Neural progenitor cell (in vitro differentiated cells): ENCODE measurements around the gene IL26. TPM values are rescaled to one million over a fixed set of nuclear protein-coding genes. Genes with fewer than 3 reads are reported as not detected.

Experiments used
- DNase-seq: peaks from one replicate; pipeline ENCODE4 v3.0.0-alpha.2; 2016; ENCODE audit warnings: low spot score
- H2AFZ ChIP-seq: fragments of 200-600 bp; sonication (generic); replicated peaks from 2 replicates; pipeline ENCODE4 v1.6.1; 2016; ENCODE audit warnings: antibody characterized with exemption
- H3F3A ChIP-seq: fragments of 200-600 bp; sonication (generic); 2 replicates; pipeline ENCODE4 v1.6.1; 2016; ENCODE audit warnings: antibody characterized with exemption, low read depth
- H3K27ac ChIP-seq: fragments of 200-600 bp; sonication (generic); 2 replicates; pipeline ENCODE4 v1.5.1; 2016; ENCODE audit warnings: mild to moderate bottlenecking
- H3K27me3 ChIP-seq: fragments of 200-600 bp; sonication (generic); 2 replicates; pipeline ENCODE4 v1.6.1; 2016; ENCODE audit warnings: mild to moderate bottlenecking, moderate library complexity
- H3K36me3 ChIP-seq: fragments of 200-600 bp; sonication (generic); 2 replicates; pipeline ENCODE4 v1.5.1; 2016
- H3K4me1 ChIP-seq: fragments of 200-600 bp; sonication (generic); 2 replicates; pipeline ENCODE4 v1.6.1; 2016; ENCODE audit warnings: mixed run types
- H3K4me2 ChIP-seq: fragments of 200-600 bp; sonication (generic); 2 replicates; pipeline ENCODE4 v1.6.1; 2016
- H3K4me3 ChIP-seq: fragments of 200-600 bp; sonication (generic); 2 replicates; pipeline ENCODE4 v1.5.1; 2016
- H3K79me2 ChIP-seq: fragments of 200-600 bp; sonication (generic); 2 replicates; pipeline ENCODE4 v1.6.1; 2016; ENCODE audit warnings: low read depth
- H3K9ac ChIP-seq: fragments of 200-600 bp; sonication (generic); 2 replicates; pipeline ENCODE4 v1.6.1; 2016
- H3K9me3 ChIP-seq: fragments of 200-600 bp; sonication (generic); 2 replicates; pipeline ENCODE4 v1.5.1; 2016; ENCODE audit warnings: low read depth
- H4K20me1 ChIP-seq: fragments of 200-600 bp; sonication (generic); 2 replicates; pipeline ENCODE4 v1.6.1; 2016; ENCODE audit warnings: low read depth
- H3K27ac Mint-ChIP-seq: 3 replicates; pipeline ENCODE4 v1.8.0; 2021; ENCODE audit warnings: mixed read lengths
- H3K27me3 Mint-ChIP-seq: 2 replicates; pipeline ENCODE4 v1.8.0; 2022; ENCODE audit warnings: low read depth, mild to moderate bottlenecking, inconsistent platforms, moderate library complexity, mixed read lengths; ENCODE audit not compliant: insufficient read depth
- H3K36me3 Mint-ChIP-seq: 3 replicates; pipeline ENCODE4 v1.8.0; 2021; ENCODE audit warnings: mixed read lengths
- H3K4me1 Mint-ChIP-seq: 3 replicates; pipeline ENCODE4 v1.8.0; 2021; ENCODE audit warnings: mixed read lengths
- H3K4me3 Mint-ChIP-seq: 3 replicates; pipeline ENCODE4 v1.8.0; 2021; ENCODE audit warnings: mild to moderate bottlenecking, moderate library complexity, mixed read lengths
- H3K9me3 Mint-ChIP-seq: 3 replicates; pipeline ENCODE4 v1.8.0; 2020; ENCODE audit warnings: mixed read lengths
- CTCF ChIP-seq: fragments of 200-600 bp; sonication (generic); IDR thresholded peaks from 2 replicates; pipeline ENCODE4 v1.5.1; 2017; ENCODE audit warnings: antibody characterized with exemption, mild to moderate bottlenecking
- EZH2 ChIP-seq: fragments of 200-600 bp; sonication (generic); IDR thresholded peaks from 2 replicates; pipeline ENCODE4 v1.6.1; 2017; ENCODE audit warnings: antibody characterized with exemption, mild to moderate bottlenecking, moderate library complexity
- EZH2phosphoT487 ChIP-seq: fragments of 200-600 bp; sonication (generic); IDR thresholded peaks from 2 replicates; pipeline ENCODE4 v1.6.1; 2017; ENCODE audit warnings: antibody characterized with exemption
- total RNA-seq: library from RNA; depleted of rRNA; stranded (reverse); fragments of >200 nt; gene quantifications from 2 replicates; pipeline ENCODE4 v1.2.3, GENCODE V29; 2015; ENCODE audit warnings: low replicate concordance

Gene IL26
- total RNA-seq, 1 donor from 2014 or later: not detected

DNA sequence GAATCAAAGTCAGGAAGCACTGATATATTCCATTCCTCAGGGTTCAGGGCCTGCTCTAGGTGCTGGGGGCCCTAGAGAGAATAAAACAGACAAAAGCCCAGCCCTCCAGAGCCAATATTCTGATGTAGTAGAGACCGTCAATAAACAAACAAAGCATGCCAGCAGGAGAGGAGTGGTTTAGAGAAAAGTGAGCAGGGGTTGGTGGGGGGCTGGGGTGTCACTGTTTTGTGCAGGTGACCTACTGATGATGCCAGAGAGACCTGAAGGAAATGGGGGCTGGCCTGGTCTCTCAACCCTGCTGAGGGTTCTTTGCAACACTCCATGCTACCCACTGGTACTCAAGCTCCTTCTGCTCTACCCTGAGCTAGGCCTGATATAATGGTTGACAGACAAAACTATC lies 26.5 kb downstream of the IL26 start:
- Mint-ChIP-seq H3K4me3 (no peak overlapping the region), H3K36me3 (no peaks in the 10 kb centered on the region), H3K4me1 (peaks cover 5% of the 10 kb centered on the region), H3K9me3 (no peaks in the 10 kb centered on the region), H3K27ac (no peak overlapping the region), H3K27me3 (no peaks in the 10 kb centered on the region)
- H3K36me3 ChIP-seq: no peaks in the 10 kb centered on the region
- H3K79me2 ChIP-seq: no peaks in the 10 kb centered on the region
- no peaks in the 10 kb centered on the region for H3K9me3 ChIP-seq
- TF ChIP-seq CTCF: no peak
- H3K27ac ChIP-seq: no peak overlapping the region
- H2AFZ ChIP-seq: peak overlapping the region; percentile 65
- no peak overlapping the region for H3K4me3 ChIP-seq
- no peak overlapping the region for H3K9ac ChIP-seq
- H4K20me1 ChIP-seq: no peaks in the 10 kb centered on the region
- no peaks in the 10 kb centered on the region for H3F3A ChIP-seq
- H3K27me3 ChIP-seq: no peaks in the 10 kb centered on the region
- peak overlapping the region; percentile 37 for H3K4me2 ChIP-seq
- no peak for DNase-seq
- H3K4me1 ChIP-seq: peaks cover 13% of the 10 kb centered on the region

DNA sequence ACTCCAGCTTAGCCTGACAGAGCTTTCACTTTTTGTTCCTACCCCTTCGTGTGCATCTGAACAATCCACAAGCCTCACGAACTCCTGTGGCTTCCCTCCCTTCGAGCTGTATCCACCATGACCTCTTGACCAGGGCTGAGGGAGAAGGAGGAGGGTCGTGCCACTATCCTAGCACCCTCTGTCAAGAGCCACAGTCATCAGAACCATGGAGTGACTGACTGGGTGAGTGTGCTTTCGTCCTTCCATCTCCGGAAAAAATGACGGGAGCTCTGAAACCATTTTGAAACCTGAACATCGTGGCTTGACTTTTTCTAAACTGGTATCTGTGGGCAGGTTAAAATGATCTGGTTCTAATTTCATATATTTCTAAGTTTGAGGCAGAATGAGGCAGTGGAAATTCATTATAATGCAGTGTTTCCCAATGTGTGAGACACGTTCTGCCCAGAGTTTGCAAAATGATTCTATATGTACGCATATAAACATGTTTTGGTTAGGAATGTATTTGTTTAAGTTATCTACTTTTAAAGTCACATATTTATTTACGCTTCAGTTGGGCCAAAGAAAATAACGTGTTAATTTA lies 27.0 kb downstream of the IL26 start:
- Mint-ChIP-seq H3K27ac (peak overlapping the region; percentile 44), H3K9me3 (no peaks in the 10 kb centered on the region), H3K27me3 (no peaks in the 10 kb centered on the region), H3K36me3 (no peaks in the 10 kb centered on the region), H3K4me1 (peaks cover 5% of the 10 kb centered on the region), H3K4me3 (no peak overlapping the region)
- no peak overlapping the region for H3K27ac ChIP-seq
- no peak overlapping the region for H3K4me2 ChIP-seq
- H3K27me3 ChIP-seq: no peaks in the 10 kb centered on the region
- H4K20me1 ChIP-seq: no peaks in the 10 kb centered on the region
- no peaks in the 10 kb centered on the region for H3K36me3 ChIP-seq
- H3K4me1 ChIP-seq: peaks cover 13% of the 10 kb centered on the region
- H3K79me2 ChIP-seq: no peaks in the 10 kb centered on the region
- H3K4me3 ChIP-seq: no peak overlapping the region
- H2AFZ ChIP-seq: no peak overlapping the region
- no peaks in the 10 kb centered on the region for H3K9me3 ChIP-seq
- TF ChIP-seq EZH2phosphoT487: no peak
- no peak for TF ChIP-seq CTCF
- TF ChIP-seq EZH2: no peak
- H3K9ac ChIP-seq: no peak overlapping the region
- DNase-seq: no peak
- no peaks in the 10 kb centered on the region for H3F3A ChIP-seq

DNA sequence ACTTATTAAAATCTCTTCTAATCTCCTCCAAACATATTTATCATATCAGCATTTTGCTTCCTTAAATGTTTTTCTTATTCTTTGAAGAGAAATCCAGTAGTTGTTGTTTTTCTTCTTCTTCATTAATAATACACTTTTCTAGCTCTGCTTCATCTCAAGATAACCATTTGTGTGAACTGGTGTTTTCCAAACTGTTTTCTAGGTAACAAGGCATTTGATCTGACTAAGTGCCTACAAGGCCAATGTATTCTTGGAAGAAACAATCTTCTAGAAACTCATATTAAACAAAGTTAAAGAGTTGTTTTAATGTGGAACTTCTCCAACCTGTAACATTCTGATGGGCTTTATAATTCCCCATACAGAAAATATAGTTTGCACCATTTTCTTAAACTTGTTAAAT lies 35.3 kb downstream of the IL26 start:
- Mint-ChIP-seq H3K4me1 (no peaks in the 10 kb centered on the region), H3K36me3 (no peaks in the 10 kb centered on the region), H3K27ac (no peak overlapping the region), H3K4me3 (no peak overlapping the region), H3K9me3 (no peaks in the 10 kb centered on the region), H3K27me3 (no peaks in the 10 kb centered on the region)
- no peaks in the 10 kb centered on the region for H3K79me2 ChIP-seq
- H3K27ac ChIP-seq: no peak overlapping the region
- no peaks in the 10 kb centered on the region for H3K36me3 ChIP-seq
- no peak overlapping the region for H3K9ac ChIP-seq
- TF ChIP-seq CTCF (no peak), EZH2phosphoT487 (no peak), EZH2 (no peak)
- no peaks in the 10 kb centered on the region for H4K20me1 ChIP-seq
- DNase-seq: no peak
- H3K4me1 ChIP-seq: peaks cover 5% of the 10 kb centered on the region
- H3K4me3 ChIP-seq: no peak overlapping the region
- no peaks in the 10 kb centered on the region for H3K9me3 ChIP-seq
- H3K4me2 ChIP-seq: no peak overlapping the region
- no peaks in the 10 kb centered on the region for H3K27me3 ChIP-seq
- no peak overlapping the region for H2AFZ ChIP-seq
- no peaks in the 10 kb centered on the region for H3F3A ChIP-seq
